K562 treated with DMSO at 1 percent for 24 hours (cell line): ENCODE data around the gene NDUFS6. TPM values are rescaled to one million over a fixed set of nuclear protein-coding genes. Genes with fewer than 3 reads are reported as not detected.

Source experiments
- total RNA-seq: library from RNA; unstranded; fragments of 300-600 nt; gene quantifications from 2 replicates; pipeline ENCODE4 v1.2.3, GENCODE V29; 2022; ENCODE audit warnings: low read depth; ENCODE audit not compliant: insufficient read depth

NDUFS6 gene
- 71.1 and 74.3 TPM in 2 replicates for total RNA-seq

GRCh38 chr5:1801222-1801966 lies at the start of gene NDUFS6:
NDUFS6 (plus strand) TSS chr5:1801407; CDS start chr5:1801418, 11 bp downstream.

GRCh38 chr5:1799602-1800471 lies 1.4 kb upstream of the NDUFS6 start, which contains the start of gene MRPL36:
MRPL36 (minus strand) TSS chr5:1799837; CDS start chr5:1798935, 902 bp downstream.

Other genes with a start within 250 kb of the NDUFS6 start
- gene MRPL36, start 1.6 kb upstream of the NDUFS6 start, total RNA-seq, result 40.4 and 42.2 TPM in 2 replicates
- 0.12 TPM in 1 of 2 replicates, not detected in the other for gene IRX4, start 81.5 kb downstream of the NDUFS6 start, total RNA-seq